NCI-H226 (cell line): ENCODE results near the gene SMCP.

Experiments used
- DNase-seq: peaks from one replicate; pipeline ENCODE4 v3.0.0-alpha.2; 2015

The SMCP gene

DNA sequence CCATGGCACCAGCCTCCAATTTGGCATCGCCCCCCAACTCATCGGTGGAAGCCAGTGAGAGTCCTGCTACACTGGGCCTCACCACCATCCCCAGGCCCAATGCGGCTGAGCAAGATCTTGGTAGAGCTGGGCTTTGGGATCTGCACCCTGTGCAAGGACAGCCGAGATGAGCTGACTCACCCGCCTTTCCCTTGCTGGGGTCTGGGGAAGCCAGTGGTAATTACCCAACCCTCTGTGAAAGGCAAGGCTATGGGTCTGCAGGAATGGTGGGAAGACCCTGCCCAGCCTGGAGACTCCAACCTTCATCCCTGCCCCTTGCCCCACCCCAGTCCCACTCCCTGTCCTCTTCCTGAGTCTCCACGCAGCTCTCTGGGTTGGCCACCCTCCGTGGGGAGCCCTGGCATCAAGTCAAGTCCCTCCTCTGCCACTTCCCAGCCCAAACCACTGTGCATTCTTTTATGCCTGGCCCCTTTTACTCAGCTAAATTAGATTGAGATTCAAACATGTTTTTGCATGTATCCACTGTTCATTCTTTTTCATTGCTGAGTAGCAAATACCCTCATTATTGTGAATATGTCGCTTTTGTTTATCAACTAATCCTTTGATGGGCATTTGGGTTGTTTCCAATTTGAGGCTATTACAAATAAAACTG, 8.8 kb downstream of the SMCP start:
- DNase-seq, result no peak

DNA sequence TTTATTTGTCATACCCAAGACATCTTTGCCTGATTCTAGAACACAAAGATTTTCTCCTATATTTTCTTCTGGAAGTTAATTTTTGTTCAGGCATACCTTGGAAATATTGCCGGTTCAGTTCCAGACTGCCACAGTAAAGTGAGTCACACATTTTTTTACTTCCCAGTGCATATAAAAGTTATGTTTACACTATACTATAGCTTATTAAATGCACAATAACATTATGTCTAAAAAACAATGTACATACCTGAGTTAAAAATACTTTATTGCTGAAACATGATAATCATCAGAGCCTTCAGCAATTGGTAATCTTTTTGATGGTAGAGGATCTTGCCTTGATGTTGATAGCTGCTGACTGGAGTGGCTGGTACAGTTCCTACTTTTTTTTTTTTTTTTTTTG, 10.0 kb downstream of the SMCP start:
- DNase-seq, result no peak

DNA sequence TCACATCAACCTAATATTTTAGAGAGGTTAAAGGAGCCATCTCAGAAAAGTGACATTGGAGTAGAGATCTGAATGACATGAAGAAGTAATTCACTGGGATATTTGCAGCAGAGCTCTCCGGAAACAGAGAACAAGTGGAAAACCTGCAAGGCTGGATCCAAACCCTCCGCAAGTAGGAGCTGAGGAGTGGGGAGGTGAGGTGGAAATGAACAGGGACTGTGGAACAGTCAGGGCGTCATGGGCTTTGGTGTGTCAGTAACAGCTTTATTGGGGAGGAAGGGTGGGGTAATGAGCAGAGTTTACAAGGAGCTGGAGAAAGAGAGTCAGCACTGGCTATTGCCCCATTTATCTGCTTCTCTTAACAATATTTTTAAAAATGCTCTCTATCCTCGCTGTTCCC, 20.9 kb downstream of the SMCP start:
- DNase-seq, result no peak

DNA sequence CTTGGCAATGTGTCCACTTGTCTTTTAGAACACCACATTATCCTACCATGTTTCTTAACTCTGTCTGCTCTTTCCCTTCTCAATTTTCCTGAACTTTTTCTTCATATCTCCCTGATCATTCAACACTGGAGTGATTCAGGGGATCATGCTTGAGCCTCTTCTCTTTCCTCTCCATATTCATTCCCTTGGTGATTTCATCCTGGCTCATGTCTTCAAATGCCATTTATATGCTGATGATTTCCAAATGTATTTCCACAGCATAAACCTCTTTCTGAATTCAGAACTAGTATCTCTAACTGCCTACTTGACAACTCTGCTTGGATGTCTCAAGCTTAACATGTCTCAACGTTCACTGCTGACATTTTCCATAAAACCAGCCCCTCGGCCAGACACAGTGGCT, 21.8 kb downstream of the SMCP start:
- no peak for DNase-seq

DNA sequence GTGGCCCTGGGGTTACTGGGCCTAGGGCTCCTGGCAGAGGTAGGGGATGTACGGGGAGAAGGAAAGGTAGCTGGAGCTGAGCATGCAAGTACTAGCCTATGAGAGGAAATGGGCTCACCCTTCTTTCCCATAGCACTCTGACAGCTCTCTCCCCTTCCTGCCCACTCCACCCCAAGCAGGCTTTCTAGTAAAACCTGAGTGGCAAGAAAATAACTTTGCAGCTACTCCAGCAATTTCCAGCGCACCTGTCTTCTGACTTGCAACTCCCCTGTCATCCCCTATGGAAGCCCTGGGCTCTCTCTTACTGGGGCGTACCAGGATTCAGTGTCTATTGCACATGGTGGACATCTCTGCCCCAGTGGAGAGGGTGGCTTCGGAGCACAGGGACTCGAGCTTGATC, 23.5 kb downstream of the SMCP start:
- no peak for DNase-seq

DNA sequence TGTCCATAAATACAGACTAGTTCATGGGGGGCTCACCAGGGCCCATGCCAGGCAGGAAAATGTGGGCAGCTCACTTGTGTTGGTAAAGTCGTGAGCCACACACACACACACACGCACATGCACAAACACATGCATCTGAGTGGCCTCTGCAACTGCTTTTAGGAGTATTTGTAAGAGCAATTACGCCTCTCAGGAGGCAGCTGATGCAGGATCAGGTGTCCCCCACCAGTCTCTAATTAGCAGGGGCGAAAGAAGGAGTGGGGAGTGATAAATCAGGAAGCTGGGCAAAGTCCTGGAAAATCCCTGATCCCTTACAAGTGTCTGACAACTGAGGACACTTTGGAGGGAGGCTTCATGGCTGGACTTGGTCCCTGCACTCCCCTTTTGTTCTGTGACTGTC, 24.5 kb downstream of the SMCP start:
- no peak for DNase-seq

DNA sequence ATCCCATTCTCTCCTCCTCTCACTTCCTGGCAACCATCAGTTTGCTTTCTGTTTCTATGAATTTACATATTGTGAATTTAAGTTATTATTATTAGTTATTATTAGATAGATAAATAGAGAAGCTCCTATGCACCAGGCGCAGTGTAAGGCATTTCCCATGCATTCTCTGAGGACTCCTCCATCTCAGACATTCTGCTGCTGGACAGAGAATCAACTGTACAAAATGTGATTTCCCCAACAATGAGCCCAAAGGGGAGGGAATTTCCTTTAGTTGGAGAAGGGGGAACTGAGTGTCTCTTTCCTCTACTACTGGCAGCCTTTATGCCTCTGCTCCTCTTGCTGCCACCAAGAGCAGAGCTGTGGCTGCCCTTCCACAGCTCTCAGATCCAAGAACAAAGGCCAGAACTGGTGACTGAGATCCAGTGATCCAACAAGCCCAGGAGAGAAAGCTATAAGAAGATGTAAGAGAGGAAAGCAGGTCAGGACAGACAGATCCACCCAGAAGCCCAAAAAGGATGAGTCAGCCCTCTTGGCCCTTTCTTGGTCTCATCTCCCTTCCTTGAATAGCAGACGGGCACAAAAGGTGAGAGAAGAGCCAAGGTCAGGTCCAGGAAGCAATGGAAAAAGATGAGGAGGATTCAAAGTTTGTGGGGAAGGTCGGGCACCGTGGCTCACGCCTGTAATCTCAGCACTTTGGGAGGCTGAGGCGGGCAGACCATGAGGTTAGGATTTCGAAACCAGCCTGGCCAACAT, 26.7 kb downstream of the SMCP start:
- no peak for DNase-seq

DNA sequence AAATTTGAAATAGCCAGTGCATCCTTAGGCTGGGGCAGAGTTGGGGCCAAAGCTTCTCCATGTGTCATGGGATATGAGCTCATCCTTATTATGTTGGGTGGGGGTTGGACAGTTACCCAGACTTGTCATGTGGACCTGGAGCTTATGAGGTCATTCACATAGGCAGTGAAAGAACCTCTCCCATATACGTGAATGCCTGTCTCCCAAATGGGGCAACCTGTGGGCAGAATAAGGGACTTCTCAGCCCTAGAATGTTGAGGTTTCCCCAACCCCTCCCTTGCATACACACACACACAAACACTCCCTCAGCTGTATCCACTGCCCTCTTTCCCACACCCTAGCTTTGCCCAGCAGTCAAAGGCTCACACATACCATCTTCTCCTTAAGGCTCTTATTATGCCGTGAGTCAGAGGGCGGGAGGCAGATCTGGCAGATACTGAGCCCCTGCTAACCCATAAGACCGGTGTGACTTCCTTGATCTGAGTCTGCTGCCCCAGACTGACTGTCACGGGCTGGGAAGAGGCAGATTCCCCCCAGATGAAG, 28.0 kb downstream of the SMCP start:
- DNase-seq, result peak; percentile 97

DNA sequence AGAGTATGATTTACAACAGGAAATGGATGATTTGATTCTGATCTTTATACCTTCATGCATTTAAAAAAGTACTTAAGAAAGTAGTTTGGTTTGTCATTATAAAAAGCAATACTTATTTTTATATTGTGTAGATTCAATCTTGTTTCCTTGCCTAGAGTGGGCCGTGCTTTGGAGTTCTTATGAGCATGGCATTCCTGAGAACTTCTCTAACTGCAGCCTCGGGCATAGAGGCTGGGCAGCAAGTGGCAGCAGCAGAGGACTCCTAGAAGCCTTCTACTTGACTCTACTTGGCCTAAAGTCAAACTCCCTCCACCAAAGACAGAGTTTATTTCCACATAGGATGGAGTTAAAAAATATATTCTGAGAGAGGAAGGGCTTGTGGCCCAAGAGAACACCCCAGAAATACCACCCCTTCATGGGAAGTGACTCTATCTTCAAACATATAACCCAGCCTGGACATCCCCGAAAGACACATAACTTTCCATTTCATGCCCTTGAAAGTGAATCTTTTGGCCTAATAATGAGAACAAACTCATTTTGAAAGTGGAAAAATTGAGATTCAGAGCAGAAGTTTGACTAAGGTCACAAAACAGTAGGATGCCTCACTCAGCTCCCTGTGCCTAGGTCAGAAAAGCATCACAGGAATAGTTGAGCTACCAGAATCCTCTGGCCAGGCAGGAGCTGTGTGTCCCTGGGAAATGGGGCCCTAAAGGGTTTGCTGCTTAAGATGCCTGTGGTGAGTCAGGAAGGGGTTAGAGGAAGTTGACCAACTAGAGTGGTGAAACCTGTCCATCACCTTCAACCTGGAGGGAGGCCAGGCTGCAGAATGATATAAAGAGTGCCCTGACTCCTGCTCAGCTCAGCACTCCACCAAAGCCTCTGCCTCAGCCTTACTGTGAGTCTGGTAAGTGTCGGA, 29.8 kb downstream of the SMCP start, which contains the start of gene IVL:
Gene IVL (plus strand): TSS at position 861 of the 916 bp plus-strand sequence. CDS start 1,252 bp downstream, outside the sequence.
- peak; percentile 87 for DNase-seq

DNA sequence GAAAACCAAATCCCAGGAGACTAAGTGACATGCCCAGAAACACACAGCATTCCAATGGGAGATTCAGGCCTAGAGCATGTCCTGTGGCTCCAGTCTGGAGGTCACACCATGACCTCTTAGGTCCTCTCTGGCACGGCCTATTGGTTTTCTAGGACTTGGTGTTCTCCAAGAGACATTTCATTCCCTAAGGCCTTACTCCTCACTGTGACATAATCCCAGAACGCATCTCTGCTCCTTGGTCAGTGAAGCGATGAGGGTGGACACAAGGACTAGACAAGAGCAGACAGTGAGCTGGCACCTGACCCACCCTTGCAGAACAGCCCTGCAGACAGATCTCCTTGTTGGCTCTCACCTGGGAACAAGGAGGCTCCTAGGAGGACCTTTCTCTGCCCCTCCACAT, 31.1 kb downstream of the SMCP start:
- no peak for DNase-seq

DNA sequence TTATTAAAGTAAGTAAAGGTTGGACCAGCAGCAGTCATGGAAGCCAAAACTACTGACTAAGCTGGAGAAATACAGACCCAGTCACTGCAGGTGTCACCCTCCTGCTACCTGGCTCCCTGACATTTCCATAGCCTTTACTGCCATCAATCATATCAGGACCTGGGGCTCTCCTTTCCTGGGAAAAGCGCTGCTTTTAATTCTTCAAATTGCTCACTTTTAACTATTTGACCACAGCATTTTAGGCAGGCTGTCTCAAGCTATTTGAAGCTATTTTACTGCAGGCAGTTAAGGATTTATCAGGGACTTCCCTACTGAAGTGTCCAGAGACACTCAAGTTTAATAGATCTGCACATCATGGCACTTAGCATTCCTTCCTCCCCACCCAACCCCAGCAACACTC, 34.3 kb downstream of the SMCP start:
- no peak for DNase-seq

DNA sequence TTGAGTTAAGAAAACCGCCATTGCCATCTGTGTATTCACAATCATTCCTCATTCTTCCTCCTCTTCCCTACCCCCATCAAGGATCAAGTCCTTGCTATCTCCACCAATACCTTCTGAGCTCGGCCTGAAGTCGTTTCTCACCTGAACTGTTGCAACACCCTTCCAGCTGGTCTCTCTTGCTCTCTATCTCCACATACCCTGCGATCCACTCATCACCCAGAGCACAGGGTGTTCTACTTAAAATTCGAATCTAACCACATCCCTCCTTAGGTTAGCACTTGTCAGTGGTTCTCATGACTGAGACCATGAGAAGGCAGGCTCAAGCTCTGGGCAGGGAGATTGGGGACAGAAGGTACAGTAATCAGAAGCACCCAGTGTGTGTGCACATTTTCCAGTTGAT, 34.8 kb downstream of the SMCP start:
- DNase-seq, result no peak

DNA sequence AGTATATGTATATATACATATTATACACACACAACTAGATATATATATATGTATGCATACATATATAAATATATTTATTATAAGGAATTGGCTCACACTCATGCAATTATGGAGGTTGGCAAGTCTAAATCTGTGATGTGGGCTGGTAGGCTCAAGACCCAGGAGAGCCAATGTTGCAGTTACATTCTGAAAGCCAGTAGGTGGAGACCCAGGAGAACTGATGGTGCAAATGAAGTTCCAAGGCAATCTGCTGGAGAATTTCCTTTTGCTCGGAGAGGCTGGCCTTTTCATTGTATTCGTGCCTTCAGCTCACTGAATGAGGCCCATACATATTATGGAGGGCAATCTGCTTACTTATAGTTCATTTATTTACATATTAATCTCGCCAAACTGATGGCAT, 39.7 kb downstream of the SMCP start:
- DNase-seq, result no peak

DNA sequence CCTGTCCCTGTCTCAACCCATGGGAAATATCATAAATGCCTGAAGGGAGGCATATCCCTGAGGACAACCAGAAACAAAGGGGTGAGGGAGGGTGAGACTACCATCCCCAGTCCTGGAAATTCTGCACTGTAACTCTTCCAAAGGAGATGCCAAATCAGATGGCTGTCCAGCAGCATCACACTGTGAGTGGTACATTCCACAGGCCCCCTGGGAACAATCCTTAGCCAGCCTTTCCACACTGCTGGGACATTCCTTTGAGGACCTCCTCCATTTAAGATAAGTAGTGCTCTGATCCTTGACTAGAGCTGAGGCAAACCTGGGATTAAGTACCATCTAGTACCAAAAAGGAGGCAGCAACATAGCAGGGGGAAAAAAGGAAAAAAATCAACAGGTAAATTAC, 40.9 kb downstream of the SMCP start:
- no peak for DNase-seq

DNA sequence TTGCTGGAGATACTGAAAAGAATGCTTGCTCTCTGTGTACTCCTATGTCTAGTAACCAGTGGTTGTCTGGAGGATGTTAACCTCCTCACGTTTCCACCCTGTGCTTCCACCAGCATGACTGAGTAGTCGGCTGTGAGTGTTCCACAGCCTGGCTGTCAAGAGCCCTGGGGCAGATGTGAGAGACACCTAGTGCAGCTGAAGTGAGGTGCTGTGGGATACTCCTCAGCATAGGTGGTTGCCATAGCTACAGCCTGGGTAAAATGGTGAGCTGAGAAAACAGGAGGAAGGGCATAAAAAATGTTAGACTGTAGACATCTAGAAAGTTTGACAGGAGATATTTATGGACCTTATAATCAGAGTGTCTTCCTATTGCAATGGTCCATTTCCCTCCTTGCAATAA, 46.1 kb downstream of the SMCP start:
- DNase-seq, result peak; percentile 33

DNA sequence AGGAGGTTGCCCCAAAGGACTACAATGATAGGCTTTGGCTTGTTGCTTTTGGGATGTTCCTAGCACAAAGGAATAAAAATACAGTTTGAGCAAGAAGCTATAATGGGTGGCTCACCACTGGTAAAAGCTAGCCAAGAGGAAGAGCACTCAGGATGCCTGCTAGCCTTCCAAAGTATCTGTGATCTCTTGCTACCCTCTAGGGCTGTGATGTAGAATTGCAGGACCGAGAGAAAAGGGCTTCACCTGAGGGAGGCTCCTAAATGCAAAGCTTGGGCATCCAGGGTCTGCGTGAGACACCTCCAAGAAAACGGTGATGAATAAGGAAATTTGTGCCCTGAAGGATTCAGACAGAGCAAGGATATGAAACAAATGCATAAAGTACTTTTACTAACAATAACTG, 48.0 kb downstream of the SMCP start:
- peak; percentile 38 for DNase-seq

DNA sequence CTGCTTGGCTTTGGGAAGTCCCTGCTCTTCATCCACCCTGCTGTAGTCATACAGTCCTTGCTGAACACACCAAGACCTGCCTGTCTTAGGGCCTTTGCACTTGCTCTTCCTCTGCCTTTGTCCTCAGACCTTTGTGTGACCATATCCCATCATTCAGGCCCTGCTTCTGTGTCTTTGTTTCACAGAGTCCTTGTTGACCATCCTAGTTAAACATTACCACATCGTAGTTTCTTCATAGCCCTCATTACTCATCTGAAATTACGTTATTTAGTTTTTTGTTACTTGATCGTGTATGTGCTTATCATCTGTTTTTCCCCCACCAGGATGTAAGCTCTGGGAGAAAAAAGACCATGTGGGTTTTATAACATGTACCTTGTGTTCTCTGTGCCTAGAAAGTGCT, 50.5 kb downstream of the SMCP start:
- DNase-seq, result no peak

DNA sequence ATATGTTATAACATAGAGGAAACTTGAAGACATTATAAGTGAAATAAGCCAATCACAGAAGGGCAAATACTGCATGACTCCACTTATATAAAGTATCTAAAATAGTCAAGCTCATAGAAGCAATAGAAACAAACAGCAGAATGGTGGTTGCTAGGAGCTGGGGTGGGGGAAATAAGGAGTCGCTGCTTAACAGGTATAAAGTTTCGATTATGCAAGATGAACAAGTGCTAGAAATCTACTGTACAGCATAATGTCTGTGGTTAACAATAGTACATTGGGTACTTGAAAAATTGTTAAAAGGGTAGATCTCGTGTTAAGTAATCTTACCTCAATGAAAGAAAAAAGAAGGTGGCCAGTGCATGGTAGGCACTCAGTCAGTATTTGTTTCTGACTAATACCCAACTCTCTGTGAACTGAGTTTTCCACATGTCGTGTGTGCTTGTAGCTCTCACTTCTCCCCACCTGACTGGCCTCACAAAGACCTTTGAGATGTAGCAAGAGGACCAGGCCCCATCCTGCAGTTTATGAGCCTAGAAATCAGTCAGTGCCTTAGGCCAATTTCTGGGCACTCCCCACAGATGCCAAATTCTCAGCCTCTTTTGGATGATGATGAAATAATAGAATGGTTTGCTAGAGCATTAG, 54.2 kb downstream of the SMCP start:
- DNase-seq, result no peak

DNA sequence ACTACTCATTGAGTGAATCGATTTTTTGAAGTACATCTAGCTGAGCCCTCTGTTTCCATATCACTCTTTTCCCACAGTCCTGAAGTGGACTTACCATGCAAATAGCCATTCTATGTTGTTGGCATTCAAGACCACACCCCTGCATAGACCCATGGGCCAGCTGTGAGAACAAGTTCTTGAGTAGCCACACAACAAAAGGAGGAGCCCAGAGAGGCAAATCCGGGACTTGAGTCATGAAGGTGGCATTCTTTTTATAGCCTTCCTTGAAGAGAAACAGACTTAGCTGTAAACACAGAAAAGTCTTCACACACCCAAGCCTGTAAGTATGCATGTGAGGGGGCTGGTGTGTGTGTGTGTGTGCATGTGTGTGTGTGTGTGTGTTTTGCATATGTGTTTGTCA, 55.1 kb downstream of the SMCP start:
- no peak for DNase-seq
